Iris pigment epithelial cell (primary cell): ENCODE data around the gene GPAT3.

Source experiments
- DNase-seq: peaks from one replicate; pipeline ENCODE4 v3.0.0-alpha.2; 2011; ENCODE audit warnings: low read depth

Gene GPAT3

DNA sequence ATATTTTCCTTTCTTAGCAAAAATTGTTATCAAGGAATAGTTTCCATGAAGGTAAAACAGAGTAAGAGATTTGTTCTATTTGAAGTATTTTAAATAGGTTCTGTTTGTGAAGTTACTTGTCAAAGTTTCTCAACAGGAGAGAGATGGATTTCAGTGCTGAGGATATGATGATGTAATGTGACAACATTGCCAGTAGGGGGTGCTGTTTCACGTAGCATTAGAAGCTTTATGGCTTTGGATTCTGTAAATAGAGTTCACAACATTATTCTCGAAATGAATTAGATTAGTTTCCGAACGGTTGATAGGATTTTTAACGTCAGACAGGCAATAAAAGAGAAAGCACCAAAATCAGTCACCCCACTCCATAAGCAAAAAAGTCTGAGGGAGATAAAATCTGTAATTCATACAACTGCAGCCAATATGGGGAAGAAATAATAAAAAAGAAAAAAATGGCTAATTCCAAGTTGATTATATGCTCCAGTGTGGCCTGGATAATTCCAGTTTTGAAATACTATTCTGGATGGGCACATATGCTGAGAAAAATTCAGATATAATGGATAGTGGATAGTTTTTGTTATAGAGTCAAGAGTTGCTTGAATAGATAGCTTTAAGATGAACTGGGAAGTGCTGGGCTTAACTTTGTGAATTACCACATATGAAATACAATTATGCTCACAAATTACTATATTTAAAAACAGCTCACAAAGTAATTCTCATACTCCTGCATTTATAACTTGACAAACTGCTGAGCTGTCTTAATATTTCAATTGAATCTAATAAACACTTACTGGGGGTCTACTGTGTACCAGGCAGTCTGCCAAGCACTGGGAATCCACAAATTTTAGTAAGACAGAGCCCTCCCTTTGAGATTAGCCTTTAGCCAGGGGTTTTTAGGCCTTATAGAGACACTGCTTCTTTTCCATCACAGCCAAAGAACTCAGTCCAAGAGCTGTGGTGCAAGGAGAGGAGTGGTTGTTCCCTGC is 109.1 kb downstream of the GPAT3 start:
- DNase-seq, result peak; percentile 65

DNA sequence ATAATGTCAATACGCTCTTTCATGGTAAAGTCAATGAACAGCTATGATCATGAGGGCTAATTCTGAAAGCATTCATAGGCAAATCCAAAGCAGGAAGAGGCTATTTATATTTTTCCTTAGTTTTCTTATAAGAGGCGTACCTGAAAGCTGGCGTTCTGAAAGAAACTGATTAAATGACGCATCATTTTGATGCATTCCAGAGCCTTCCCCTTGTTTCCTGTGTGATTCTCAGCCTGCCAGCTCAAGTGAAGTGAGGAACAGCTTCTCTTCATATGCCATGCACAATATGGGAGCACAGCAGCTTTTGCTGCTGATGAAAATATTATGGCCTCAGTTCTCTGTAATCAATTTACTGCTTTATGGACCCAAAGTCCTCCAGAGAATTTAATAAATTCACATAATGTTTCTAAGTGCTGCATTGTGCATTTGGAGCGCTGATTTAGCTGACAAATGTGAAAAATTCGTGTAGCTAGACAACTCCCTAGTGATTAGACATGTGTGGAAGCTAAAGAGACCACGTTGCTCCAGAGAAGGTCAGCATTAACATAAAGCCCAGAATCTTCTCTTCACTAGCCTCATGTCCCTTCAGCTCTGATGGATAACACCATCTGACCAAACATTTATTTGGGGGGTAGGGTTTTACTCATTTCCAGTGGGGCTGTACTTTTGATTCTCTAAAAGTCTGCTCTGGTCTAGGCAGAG is 110.8 kb downstream of the GPAT3 start:
- DNase-seq, result no peak

GRCh38 chr4:83651846-83652245 is 115.9 kb downstream of the GPAT3 start:
- DNase-seq, result no peak
